ENCODE measurements around the gene TMEM9.

TMEM9 gene

DNA sequence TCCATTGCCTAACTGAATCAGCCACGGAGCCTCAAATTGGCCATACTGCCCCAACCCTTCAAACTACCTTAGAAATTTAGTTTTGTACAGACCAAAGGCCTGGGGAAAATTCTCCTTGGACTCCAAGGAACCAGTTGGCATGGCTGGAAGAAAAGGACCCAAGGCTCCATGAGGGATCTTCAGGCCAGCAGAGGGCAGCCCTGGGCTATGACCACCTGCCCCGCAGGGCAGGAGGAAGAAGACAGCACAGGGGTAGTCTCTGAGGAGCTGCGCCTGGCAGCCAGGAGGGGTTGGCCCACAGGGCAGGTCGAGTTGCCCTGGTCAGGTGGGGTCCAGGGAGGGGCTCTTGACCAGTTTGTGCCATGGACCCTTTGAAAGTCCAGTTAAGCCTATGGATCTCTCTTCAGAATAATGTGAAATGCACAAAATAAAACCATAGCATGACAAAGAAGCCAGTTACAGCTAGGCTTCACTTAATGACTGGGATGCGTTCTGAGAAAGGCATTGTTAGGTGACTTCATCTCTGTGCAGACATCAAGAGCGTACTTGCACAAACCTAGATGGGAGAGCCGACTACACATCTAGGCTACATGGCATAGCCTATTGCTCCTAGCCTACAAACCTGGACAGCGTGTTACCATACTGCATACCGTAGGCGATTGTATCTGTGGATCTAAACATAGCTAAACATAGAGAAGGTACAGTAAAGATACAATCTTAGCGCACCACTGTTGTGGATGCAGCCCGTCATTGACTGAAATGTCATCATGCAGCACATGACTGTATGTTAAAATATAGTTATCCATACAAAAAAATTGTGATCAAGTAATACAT lies 68.2 kb downstream of the TMEM9 start:
- DNase-seq (ENCODE audit: low read depth in 1 of 2, low spot score in 1 of 2), result peak in 1 of 2 donors; percentile 9
